ENCODE results near the gene APEX1. TPM values are rescaled to one million over a fixed set of nuclear protein-coding genes. Genes with fewer than 3 reads are reported as not detected.

APEX1 gene
- total RNA-seq, 1 donor from 2014 or later: 328 TPM

- TF ChIP-seq, protein P1, sequence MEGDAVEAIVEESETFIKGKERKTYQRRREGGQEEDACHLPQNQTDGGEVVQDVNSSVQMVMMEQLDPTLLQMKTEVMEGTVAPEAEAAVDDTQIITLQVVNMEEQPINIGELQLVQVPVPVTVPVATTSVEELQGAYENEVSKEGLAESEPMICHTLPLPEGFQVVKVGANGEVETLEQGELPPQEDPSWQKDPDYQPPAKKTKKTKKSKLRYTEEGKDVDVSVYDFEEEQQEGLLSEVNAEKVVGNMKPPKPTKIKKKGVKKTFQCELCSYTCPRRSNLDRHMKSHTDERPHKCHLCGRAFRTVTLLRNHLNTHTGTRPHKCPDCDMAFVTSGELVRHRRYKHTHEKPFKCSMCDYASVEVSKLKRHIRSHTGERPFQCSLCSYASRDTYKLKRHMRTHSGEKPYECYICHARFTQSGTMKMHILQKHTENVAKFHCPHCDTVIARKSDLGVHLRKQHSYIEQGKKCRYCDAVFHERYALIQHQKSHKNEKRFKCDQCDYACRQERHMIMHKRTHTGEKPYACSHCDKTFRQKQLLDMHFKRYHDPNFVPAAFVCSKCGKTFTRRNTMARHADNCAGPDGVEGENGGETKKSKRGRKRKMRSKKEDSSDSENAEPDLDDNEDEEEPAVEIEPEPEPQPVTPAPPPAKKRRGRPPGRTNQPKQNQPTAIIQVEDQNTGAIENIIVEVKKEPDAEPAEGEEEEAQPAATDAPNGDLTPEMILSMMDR (IDR thresholded peaks at IDR 0.05; ENCODE audit: insufficient read depth, low read length, poor library complexity, severe bottlenecking): no peak
- Histone ChIP-seq H3K4me3 (ENCODE audit: low read depth, low read length) (no peak overlapping the region), H3K36me3 (ENCODE audit: control insufficient read depth, insufficient read depth, low read length) (no peaks in the 10 kb centered on the region), H3K27me3 (ENCODE audit: control insufficient read depth, insufficient read depth, low read length) (no peaks in the 10 kb centered on the region)
- DNase-seq (ENCODE audit: low read depth): no peak
These were observed 22.3 kb downstream of the APEX1 start for GRCh38 chr14:20477211-20477876.

DNA sequence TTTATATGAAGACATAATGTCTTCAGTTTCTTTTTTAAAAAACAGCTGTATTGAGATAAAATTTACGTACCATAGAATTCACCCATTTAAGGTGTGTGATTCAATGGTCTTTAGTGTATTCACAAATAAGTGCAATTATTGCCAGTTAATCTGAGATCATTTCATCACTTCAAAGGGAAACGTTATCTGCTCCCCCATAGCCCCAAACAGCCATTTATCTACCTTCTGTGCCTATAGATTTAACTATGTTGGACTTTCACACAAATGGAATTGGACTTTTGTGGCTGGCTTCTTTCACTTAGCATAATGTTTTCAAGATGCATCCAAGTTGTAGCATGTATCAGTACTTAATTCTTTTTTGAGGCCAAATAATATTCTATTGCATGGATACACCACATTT is 23.9 kb downstream of the APEX1 start:
- no peak for DNase-seq (ENCODE audit: low read depth)
- H3K36me3 ChIP-seq (ENCODE audit: control insufficient read depth, insufficient read depth, low read length): no peaks in the 10 kb centered on the region
- H3K4me3 ChIP-seq (ENCODE audit: low read depth, low read length): no peak overlapping the region
- TF ChIP-seq, protein P1 (IDR thresholded peaks at IDR 0.05; ENCODE audit: insufficient read depth, low read length, poor library complexity, severe bottlenecking): no peak
- no peaks in the 10 kb centered on the region for H3K27me3 ChIP-seq (ENCODE audit: control insufficient read depth, insufficient read depth, low read length)

DNA sequence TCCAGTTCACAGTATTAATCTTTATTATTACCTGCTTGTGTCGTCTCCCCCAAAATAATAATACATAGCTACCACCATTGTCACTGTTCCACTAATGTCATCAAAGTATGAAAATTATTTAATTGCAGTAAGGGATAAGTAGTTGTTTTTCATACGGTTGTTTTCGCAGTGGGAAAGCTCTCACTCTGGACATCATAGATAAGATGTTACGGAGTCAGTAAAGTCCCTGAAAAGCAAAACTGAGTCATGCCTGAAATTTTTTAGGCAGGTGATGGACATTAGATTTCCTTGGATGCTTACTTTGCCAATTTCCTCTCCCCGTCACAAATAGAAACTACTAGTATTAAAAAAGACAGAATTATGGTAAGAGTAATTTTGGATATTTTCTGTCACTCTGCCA is 27.4 kb downstream of the APEX1 start:
- no peak for DNase-seq (ENCODE audit: low read depth)
- Histone ChIP-seq H3K36me3 (ENCODE audit: control insufficient read depth, insufficient read depth, low read length) (no peaks in the 10 kb centered on the region), H3K4me3 (ENCODE audit: low read depth, low read length) (no peak overlapping the region), H3K27me3 (ENCODE audit: control insufficient read depth, insufficient read depth, low read length) (no peaks in the 10 kb centered on the region)
- TF ChIP-seq, protein P1 (IDR thresholded peaks at IDR 0.05; ENCODE audit: insufficient read depth, low read length, poor library complexity, severe bottlenecking): no peak

DNA sequence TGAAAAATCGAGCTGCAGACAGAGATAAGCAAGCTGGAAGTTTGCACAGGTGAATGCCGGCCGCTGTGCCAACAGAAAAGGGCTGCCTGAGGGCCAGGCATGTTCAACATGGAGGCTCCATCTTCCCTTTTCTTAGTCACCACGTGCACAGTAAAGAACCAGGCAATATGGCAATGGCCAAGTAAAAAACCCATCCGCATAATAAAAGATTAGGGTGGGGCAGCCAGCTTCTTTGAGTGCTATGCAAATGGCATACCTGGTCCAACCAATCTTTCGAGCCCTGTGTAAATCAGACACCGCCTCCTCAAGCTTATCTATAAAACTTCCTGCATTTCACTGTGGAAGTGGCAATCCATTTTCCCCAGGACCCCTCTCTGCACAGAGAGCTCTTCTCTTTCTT is 30.9 kb downstream of the APEX1 start:
- TF ChIP-seq, protein P1 (IDR thresholded peaks at IDR 0.05; ENCODE audit: insufficient read depth, low read length, poor library complexity, severe bottlenecking): no peak
- DNase-seq (ENCODE audit: low read depth): no peak
- no peak overlapping the region for H3K4me3 ChIP-seq (ENCODE audit: low read depth, low read length)
- no peaks in the 10 kb centered on the region for H3K27me3 ChIP-seq (ENCODE audit: control insufficient read depth, insufficient read depth, low read length)
- H3K36me3 ChIP-seq (ENCODE audit: control insufficient read depth, insufficient read depth, low read length): no peaks in the 10 kb centered on the region

- no peak overlapping the region for H3K4me3 ChIP-seq (ENCODE audit: low read depth, low read length)
- no peaks in the 10 kb centered on the region for H3K27me3 ChIP-seq (ENCODE audit: control insufficient read depth, insufficient read depth, low read length)
- no peak for DNase-seq (ENCODE audit: low read depth)
- TF ChIP-seq, protein P1 (IDR thresholded peaks at IDR 0.05; ENCODE audit: insufficient read depth, low read length, poor library complexity, severe bottlenecking): no peak
- H3K36me3 ChIP-seq (ENCODE audit: control insufficient read depth, insufficient read depth, low read length): no peaks in the 10 kb centered on the region
These were observed 31.8 kb downstream of the APEX1 start for GRCh38 chr14:20486684-20487395.

Measured in kidney epithelial cell (primary cell).